SK-N-MC (cell line): ENCODE data around the gene RPS6KA5.

Source experiments
- EZH2 ChIP-seq: fragments of 200-600 bp; sonication (generic); IDR thresholded peaks from one replicate; pipeline ENCODE4 v1.6.1; 2017; ENCODE audit warnings: antibody characterized with exemption
- FOXP2 ChIP-seq: optimal IDR thresholded peaks from 2 replicates; pipeline ENCODE3; 2011; ENCODE audit warnings: mild to moderate bottlenecking, moderate library complexity; ENCODE audit not compliant: insufficient read depth; ENCODE audit errors: extremely low read length, control extremely low read depth
- POLR2AphosphoS5 ChIP-seq: IDR thresholded peaks from 2 replicates; pipeline ENCODE4 v1.6.1; 2012; ENCODE audit warnings: mild to moderate bottlenecking, low read depth, low read length, borderline replicate concordance

DNA sequence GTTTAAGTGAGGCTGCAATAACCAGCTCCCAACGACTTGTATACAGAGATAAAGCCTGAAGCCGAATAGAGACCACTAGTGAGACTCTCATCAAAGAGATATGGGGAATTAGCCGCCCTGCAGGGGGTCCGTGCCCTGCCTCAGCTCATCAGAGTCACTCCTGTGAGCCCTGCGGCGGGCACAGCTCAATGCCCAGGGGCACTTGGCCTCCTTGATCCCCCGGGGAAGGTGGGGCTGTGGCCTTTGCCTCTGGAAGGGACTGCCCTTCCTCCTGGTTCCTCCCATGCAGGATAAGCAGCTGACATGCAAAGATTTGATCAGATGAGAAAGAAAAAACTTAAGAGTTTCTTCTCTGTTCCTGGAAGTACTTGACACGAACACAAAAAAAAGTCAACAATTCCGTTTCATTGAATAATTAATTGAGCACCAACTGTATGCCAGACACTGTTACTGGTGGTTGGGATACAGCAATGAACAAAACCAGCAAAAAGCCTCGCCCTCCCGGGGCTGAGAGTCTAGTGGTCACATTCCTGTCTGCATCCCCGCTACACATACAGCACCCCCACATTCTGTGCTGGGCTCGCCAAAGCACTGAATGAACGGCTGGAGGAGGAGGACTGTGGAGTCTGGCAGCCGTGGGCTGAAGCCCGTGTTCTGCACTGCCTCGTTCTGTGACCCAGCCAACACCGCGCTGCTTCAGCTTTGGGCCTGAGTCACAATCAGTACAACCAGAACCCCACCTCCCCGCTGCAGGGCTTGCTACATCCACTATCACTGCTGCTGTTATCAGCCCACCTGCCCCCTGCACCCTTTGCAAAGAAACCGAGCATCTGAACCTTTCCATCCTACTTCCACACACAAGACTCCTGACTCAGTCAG is 254.5 kb downstream of the RPS6KA5 start:
- no peak for TF ChIP-seq EZH2
- TF ChIP-seq POLR2AphosphoS5, result no peak
- no peak for TF ChIP-seq FOXP2
